H1 (cell line): Measurements from ENCODE around the gene RD3L. TPM values are rescaled to one million over a fixed set of nuclear protein-coding genes. Genes with fewer than 3 reads are reported as not detected.

Experiments used
- BACH1 ChIP-seq: IDR thresholded peaks from 2 replicates; pipeline ENCODE4 v1.6.1; 2012; ENCODE audit warnings: low read length, improper control_type of control experiment
- CBX8 ChIP-seq: fragments of 300-800, 300-1000 bp; sonication (generic); IDR thresholded peaks from 2 replicates; pipeline ENCODE4 v1.7.1; 2016; ENCODE audit warnings: low read depth, low read length, borderline replicate concordance
- CHD1 ChIP-seq: IDR thresholded peaks from 2 replicates; pipeline ENCODE4 v1.6.1; 2012; ENCODE audit warnings: low read depth, low read length, improper control_type of control experiment
- CREB1 ChIP-seq: IDR thresholded peaks from 2 replicates; pipeline ENCODE4 v1.6.1; 2012; ENCODE audit warnings: inconsistent platforms
- EGR1 ChIP-seq: IDR thresholded peaks from 2 replicates; pipeline ENCODE4 v1.6.1; 2011; ENCODE audit warnings: low read depth, low read length, borderline replicate concordance
- GABPA ChIP-seq: IDR thresholded peaks from 2 replicates; pipeline ENCODE4 v1.6.1; 2011; ENCODE audit warnings: mild to moderate bottlenecking, low read length, moderate library complexity, borderline replicate concordance; ENCODE audit not compliant: insufficient read depth
- POLR2AphosphoS5 ChIP-seq: IDR thresholded peaks from 2 replicates; pipeline ENCODE4 v1.6.1; 2011; ENCODE audit warnings: low read depth, low read length
- POU5F1 ChIP-seq: IDR thresholded peaks from 2 replicates; pipeline ENCODE4 v1.6.1; 2011; ENCODE audit warnings: low read depth, mild to moderate bottlenecking, low read length, moderate library complexity
- RAD21 ChIP-seq, 2 experiments: IDR thresholded peaks in 1 of 2; conservative IDR thresholded peaks in 1 of 2; 2 replicates each; pipeline ENCODE4 v1.6.1; 2011; ENCODE audit warnings: low read depth in 2 of 2, low read length in 2 of 2, improper control_type of control experiment in 1 of 2, inconsistent platforms in 1 of 2, mild to moderate bottlenecking in 1 of 2, moderate library complexity in 1 of 2
- RFX5 ChIP-seq: IDR thresholded peaks from 2 replicates; pipeline ENCODE4 v1.6.1; 2011; ENCODE audit warnings: low read depth, low read length, improper control_type of control experiment, borderline replicate concordance
- SIN3A ChIP-seq, 2 experiments: IDR thresholded peaks in 1 of 2; conservative IDR thresholded peaks in 1 of 2; 2 replicates each; pipeline ENCODE4 v1.6.1; 2011 to 2012; ENCODE audit warnings: low read length in 2 of 2, improper control_type of control experiment in 1 of 2, low read depth in 1 of 2, mild to moderate bottlenecking in 1 of 2
- TAF1 ChIP-seq: IDR thresholded peaks from 2 replicates; pipeline ENCODE4 v1.6.1; 2011; ENCODE audit warnings: mild to moderate bottlenecking, low read depth, low read length
- TBP ChIP-seq: IDR thresholded peaks from 2 replicates; pipeline ENCODE4 v1.6.1; 2011; ENCODE audit warnings: low read depth, low read length, improper control_type of control experiment
- TEAD4 ChIP-seq: IDR thresholded peaks from 2 replicates; pipeline ENCODE4 v1.6.1; 2012; ENCODE audit warnings: low read depth, low read length, inconsistent platforms, mixed read lengths
- YY1 ChIP-seq: IDR thresholded peaks from 2 replicates; pipeline ENCODE4 v1.6.1; 2011; ENCODE audit warnings: low read depth, mild to moderate bottlenecking, low read length
- polyA plus RNA-seq, 7 experiments: library from polyadenylated mRNA; depleted of rRNA in 3 of 7; stranded (reverse) in 5 of 7; unstranded in 2 of 7; fragments of >200 nt in 5 of 7; fragments of 200-250 nt in 2 of 7; gene quantifications; 1 replicate in 5 of 7; 2 replicates in 1 of 7; 4 replicates in 1 of 7; pipeline versions ENCODE4 v1.2.1 to v1.2.3, GENCODE V29; 2011 to 2013; ENCODE audit warnings: missing spikeins in 2 of 7, mixed read lengths in 2 of 7
- total RNA-seq: library from RNA; stranded (reverse); fragmentation: NEBNext Ultra II Directional; extraction: Animal tissue kit (Norgen Biotek cat#: 25700); gene quantifications from 2 replicates; pipeline ENCODE4 v1.2.1, GENCODE V29; 2021
- TF ChIP-seq, protein P1 (sequence below): IDR thresholded peaks from 2 replicates; pipeline ENCODE4 v1.6.1; 2011; ENCODE audit warnings: low read length, improper control_type of control experiment
- TF ChIP-seq, protein P2 (sequence below): IDR thresholded peaks from 2 replicates; pipeline ENCODE4 v1.6.1; 2012; ENCODE audit warnings: inconsistent platforms
- TF ChIP-seq, protein P3 (sequence below): IDR thresholded peaks from 2 replicates; pipeline ENCODE4 v1.6.1; 2012; ENCODE audit warnings: inconsistent platforms

Gene RD3L
- total and polyA plus RNA-seq, 2 of the 8 experiments (the other 6 are each of a cell fraction or from before 2014, with no cell fraction given) = not detected

DNA sequence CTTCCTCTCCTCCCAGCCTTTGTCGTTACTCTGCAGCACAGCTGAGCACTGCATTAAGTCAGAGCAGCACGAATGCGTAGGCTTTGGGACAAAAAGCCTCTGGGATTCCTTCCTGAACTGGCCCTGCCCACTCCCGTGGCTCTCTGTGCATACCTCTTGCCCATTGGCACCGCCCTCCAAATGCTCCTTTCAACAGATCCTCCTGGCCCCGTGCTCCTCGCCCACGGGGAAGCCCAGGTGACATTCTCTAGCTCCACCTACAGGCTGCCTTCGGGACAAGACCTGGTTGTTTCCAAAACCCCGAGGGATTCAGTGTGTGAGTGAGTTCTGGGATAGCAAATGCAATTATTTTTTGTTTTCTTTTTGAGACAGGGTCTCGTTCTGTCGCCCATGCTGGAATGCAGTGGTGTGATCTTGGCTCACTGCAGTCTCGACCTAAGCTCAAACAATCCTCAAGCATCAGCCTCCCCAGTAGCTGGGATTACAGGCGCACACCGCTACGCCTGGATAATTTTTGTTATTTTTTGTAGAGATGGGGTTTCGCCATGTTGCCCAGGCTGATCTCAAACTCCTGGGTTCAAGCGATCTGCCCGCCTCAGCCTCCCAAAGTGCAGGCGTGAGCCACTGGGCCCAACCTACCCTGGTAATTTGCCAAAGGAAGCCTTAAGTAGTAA is 31.9 kb downstream of the RD3L start (continued):
- TF ChIP-seq SIN3A (conservative IDR thresholded peaks at IDR 0.05 in 1 of 2, IDR thresholded peaks at IDR 0.05 in 1 of 2; ENCODE audit: low read depth in 1 of 2, low read length in 2 of 2) (peak; percentile 48 to 64; a peak in 1 of 4 replicates), POU5F1 (no peak), CHD1 (no peak), GABPA (peak; percentile 71; the same call in 1 of the 2 replicates), RAD21 (IDR thresholded peaks at IDR 0.05 in 1 of 2, conservative IDR thresholded peaks at IDR 0.05 in 1 of 2; ENCODE audit: low read depth in 2 of 2, low read length in 2 of 2) (peak; percentile 87 to 89), POLR2AphosphoS5 (0 out of 2 replicates have a peak, but pooled peaks have one; percentile 24), CBX8 (no peak), BACH1 (peak; percentile 86), EGR1 (peak; percentile 78; the same call in 1 of the 2 replicates), TAF1 (peak; percentile 48; the same call in 1 of the 2 replicates), CREB1 (peak; percentile 21; the same call in 1 of the 2 replicates), RFX5 (no peak), YY1 (peak; percentile 70; the same call in 1 of the 2 replicates), TEAD4 (no peak), TBP (0 out of 2 replicates have a peak, but pooled peaks have one; percentile 30)
- TF ChIP-seq, protein P1, sequence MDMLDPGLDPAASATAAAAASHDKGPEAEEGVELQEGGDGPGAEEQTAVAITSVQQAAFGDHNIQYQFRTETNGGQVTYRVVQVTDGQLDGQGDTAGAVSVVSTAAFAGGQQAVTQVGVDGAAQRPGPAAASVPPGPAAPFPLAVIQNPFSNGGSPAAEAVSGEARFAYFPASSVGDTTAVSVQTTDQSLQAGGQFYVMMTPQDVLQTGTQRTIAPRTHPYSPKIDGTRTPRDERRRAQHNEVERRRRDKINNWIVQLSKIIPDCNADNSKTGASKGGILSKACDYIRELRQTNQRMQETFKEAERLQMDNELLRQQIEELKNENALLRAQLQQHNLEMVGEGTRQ = peak; percentile 48
- TF ChIP-seq, protein P2, sequence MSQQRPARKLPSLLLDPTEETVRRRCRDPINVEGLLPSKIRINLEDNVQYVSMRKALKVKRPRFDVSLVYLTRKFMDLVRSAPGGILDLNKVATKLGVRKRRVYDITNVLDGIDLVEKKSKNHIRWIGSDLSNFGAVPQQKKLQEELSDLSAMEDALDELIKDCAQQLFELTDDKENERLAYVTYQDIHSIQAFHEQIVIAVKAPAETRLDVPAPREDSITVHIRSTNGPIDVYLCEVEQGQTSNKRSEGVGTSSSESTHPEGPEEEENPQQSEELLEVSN = no peak
- TF ChIP-seq, protein P3, sequence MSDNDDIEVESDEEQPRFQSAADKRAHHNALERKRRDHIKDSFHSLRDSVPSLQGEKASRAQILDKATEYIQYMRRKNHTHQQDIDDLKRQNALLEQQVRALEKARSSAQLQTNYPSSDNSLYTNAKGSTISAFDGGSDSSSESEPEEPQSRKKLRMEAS = peak; percentile 59
